ENCODE results near the gene MGME1. TPM values are rescaled to one million over a fixed set of nuclear protein-coding genes. Genes with fewer than 3 reads are reported as not detected.
A peak's percentile ranks its signal among the peaks of the same experiment; 100 is the strongest.

Gene MGME1
- total and polyA plus RNA-seq, 2 of the 13 experiments (the other 11 are each of a cell fraction or from before 2014, with no cell fraction given): 36.7 to 66.6 TPM

DNA sequence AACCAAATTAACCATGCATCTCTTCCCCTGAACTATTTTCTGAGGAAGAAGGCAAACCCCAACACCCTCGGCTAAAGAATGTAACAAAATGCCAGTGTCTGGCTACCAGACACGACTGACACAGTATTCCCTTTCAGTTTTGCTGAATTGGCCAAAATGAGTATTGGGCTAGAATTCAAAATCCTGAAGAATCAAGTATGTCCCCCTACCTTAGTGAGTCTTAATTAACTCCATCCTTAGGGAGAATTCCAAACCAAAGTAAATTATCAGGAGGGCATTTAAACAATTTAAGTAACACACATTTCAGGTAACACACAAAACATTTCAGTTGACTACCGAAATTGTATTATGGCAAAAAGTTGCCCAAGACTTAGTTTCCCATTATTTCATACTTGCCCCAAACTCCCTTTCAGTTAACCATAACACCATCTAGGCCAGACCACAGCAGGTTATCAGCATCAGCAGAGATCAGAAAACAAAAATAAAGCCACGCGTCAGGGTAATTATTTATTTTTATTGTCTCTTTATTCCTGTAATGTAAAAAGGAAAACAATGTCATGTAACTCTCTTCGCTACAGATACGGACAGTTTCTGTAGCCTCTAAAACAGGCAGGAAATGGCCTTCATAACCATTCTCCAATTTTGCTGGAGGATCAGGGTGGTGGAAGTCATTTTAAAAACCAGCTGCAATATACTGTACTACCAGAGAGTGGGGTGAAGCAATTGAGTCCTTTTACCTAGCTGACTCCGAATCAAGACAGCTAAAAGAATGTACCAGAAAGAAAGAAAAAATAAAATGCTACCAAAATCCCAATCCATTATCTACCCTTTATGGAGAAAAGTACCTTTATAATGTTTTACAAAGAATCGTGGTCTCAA, 2.1 kb upstream of the MGME1 start (continued):
- TF ChIP-seq, protein P1, sequence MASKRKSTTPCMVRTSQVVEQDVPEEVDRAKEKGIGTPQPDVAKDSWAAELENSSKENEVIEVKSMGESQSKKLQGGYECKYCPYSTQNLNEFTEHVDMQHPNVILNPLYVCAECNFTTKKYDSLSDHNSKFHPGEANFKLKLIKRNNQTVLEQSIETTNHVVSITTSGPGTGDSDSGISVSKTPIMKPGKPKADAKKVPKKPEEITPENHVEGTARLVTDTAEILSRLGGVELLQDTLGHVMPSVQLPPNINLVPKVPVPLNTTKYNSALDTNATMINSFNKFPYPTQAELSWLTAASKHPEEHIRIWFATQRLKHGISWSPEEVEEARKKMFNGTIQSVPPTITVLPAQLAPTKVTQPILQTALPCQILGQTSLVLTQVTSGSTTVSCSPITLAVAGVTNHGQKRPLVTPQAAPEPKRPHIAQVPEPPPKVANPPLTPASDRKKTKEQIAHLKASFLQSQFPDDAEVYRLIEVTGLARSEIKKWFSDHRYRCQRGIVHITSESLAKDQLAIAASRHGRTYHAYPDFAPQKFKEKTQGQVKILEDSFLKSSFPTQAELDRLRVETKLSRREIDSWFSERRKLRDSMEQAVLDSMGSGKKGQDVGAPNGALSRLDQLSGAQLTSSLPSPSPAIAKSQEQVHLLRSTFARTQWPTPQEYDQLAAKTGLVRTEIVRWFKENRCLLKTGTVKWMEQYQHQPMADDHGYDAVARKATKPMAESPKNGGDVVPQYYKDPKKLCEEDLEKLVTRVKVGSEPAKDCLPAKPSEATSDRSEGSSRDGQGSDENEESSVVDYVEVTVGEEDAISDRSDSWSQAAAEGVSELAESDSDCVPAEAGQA (IDR thresholded peaks at IDR 0.05; ENCODE audit: low read depth): no peak
- TF ChIP-seq, protein P1 (CRISPR knock-in tag; IDR thresholded peaks at IDR 0.05; ENCODE audit: borderline replicate concordance): 0 out of 2 replicates have a peak, but pooled peaks have one; percentile 44
- TF ChIP-seq, protein P2, sequence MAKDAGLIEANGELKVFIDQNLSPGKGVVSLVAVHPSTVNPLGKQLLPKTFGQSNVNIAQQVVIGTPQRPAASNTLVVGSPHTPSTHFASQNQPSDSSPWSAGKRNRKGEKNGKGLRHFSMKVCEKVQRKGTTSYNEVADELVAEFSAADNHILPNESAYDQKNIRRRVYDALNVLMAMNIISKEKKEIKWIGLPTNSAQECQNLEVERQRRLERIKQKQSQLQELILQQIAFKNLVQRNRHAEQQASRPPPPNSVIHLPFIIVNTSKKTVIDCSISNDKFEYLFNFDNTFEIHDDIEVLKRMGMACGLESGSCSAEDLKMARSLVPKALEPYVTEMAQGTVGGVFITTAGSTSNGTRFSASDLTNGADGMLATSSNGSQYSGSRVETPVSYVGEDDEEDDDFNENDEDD (CRISPR knock-in tag; IDR thresholded peaks at IDR 0.05; ENCODE audit: borderline replicate concordance): no peak
- peak; percentile 47; the same call in 1 of the 2 replicates for TF ChIP-seq POLR2AphosphoS5 (IDR thresholded peaks at IDR 0.05; ENCODE audit: low read depth, low read length)
- TF ChIP-seq MLLT10 (CRISPR knock-in tag; IDR thresholded peaks at IDR 0.05): peak; percentile 45; the same call in 1 of the 2 replicates
- no peak for TF ChIP-seq KDM5A (IDR thresholded peaks at IDR 0.05; ENCODE audit: borderline replicate concordance, low read length)
- TF ChIP-seq, protein P3, sequence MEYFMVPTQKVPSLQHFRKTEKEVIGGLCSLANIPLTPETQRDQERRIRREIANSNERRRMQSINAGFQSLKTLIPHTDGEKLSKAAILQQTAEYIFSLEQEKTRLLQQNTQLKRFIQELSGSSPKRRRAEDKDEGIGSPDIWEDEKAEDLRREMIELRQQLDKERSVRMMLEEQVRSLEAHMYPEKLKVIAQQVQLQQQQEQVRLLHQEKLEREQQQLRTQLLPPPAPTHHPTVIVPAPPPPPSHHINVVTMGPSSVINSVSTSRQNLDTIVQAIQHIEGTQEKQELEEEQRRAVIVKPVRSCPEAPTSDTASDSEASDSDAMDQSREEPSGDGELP (IDR thresholded peaks at IDR 0.05; ENCODE audit: borderline replicate concordance, low read depth): peak; percentile 40; the same call in 1 of the 2 replicates
- TF ChIP-seq, protein P4, sequence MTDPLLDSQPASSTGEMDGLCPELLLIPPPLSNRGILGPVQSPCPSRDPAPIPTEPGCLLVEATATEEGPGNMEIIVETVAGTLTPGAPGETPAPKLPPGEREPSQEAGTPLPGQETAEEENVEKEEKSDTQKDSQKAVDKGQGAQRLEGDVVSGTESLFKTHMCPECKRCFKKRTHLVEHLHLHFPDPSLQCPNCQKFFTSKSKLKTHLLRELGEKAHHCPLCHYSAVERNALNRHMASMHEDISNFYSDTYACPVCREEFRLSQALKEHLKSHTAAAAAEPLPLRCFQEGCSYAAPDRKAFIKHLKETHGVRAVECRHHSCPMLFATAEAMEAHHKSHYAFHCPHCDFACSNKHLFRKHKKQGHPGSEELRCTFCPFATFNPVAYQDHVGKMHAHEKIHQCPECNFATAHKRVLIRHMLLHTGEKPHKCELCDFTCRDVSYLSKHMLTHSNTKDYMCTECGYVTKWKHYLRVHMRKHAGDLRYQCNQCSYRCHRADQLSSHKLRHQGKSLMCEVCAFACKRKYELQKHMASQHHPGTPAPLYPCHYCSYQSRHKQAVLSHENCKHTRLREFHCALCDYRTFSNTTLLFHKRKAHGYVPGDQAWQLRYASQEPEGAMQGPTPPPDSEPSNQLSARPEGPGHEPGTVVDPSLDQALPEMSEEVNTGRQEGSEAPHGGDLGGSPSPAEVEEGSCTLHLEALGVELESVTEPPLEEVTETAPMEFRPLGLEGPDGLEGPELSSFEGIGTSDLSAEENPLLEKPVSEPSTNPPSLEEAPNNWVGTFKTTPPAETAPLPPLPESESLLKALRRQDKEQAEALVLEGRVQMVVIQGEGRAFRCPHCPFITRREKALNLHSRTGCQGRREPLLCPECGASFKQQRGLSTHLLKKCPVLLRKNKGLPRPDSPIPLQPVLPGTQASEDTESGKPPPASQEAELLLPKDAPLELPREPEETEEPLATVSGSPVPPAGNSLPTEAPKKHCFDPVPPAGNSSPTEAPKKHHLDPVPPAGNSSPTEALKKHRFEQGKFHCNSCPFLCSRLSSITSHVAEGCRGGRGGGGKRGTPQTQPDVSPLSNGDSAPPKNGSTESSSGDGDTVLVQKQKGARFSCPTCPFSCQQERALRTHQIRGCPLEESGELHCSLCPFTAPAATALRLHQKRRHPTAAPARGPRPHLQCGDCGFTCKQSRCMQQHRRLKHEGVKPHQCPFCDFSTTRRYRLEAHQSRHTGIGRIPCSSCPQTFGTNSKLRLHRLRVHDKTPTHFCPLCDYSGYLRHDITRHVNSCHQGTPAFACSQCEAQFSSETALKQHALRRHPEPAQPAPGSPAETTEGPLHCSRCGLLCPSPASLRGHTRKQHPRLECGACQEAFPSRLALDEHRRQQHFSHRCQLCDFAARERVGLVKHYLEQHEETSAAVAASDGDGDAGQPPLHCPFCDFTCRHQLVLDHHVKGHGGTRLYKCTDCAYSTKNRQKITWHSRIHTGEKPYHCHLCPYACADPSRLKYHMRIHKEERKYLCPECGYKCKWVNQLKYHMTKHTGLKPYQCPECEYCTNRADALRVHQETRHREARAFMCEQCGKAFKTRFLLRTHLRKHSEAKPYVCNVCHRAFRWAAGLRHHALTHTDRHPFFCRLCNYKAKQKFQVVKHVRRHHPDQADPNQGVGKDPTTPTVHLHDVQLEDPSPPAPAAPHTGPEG (CRISPR knock-in tag; IDR thresholded peaks at IDR 0.05): no peak
- no peak for TF ChIP-seq RARA (CRISPR knock-in tag; IDR thresholded peaks at IDR 0.05)
- no peak for TF ChIP-seq TOE1 (CRISPR knock-in tag; IDR thresholded peaks at IDR 0.05)
- TF ChIP-seq HNRNPH1 (optimal IDR thresholded peaks at IDR 0.05; ENCODE audit: low read depth, low read length): no peak
- no peak for TF ChIP-seq ZNF552 (CRISPR knock-in tag; IDR thresholded peaks at IDR 0.05; ENCODE audit: borderline replicate concordance)
- no peak for TF ChIP-seq BHLHE40 (IDR thresholded peaks at IDR 0.05; ENCODE audit: low read length)
- TF ChIP-seq XRCC5 (optimal IDR thresholded peaks at IDR 0.05; ENCODE audit: low read length): no peak
- TF ChIP-seq ZNF317 (CRISPR knock-in tag; IDR thresholded peaks at IDR 0.05): peak; percentile 26; the same call in 1 of the 2 replicates

All from HepG2 (cell line).